GM13976 (cell line): ENCODE results near the gene C4orf50.

Experiments used
- DNase-seq: peaks from one replicate; pipeline ENCODE4 v3.0.0; 2012; ENCODE audit warnings: low spot score
- CTCF ChIP-seq: IDR thresholded peaks from 2 replicates; pipeline ENCODE4 v1.5.1; 2012; ENCODE audit warnings: borderline replicate concordance, mild to moderate bottlenecking; ENCODE audit not compliant: insufficient read depth; ENCODE audit errors: extremely low read depth, missing control alignments, control extremely low read depth
- in situ Hi-C: fragments of 300-500 bp; cut with MboI; formaldehyde crosslinking; loops from one replicate; pipeline ENCODE4 v1.12.0; 2022; ENCODE audit warnings: low sequenced_read_pairs, mixed read lengths, inconsistent platforms; ENCODE audit not compliant: unreplicated experiment

The C4orf50 gene

DNA sequence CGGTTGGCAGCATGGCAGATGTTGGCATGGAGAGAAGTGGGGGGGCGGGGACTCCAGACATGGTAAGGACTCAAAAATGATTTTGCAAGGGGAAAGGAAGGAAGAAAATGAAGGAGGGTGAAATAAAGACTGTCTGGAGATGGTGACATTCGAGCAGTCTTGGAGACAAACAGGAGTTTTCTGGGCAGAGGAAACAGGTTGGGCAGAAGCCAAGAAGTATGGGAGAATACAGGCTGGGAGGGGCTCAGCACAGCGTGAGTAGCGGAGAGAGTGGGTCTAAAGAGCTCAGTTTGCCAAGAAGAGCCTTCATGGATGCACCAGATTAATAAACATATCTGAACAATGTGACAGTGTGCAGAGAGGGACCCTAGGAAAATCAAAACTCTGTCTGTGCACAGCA lies 112.0 kb downstream of the C4orf50 start:
- in situ Hi-C loops = no loop called here
- no peak for DNase-seq
- no peak for TF ChIP-seq CTCF

- in situ Hi-C loops = no loop called here
- no peak for DNase-seq
- no peak for TF ChIP-seq CTCF
These were observed 112.5 kb downstream of the C4orf50 start for GRCh38 chr4:5905714-5906113.

- in situ Hi-C loops = no loop called here
- no peak for DNase-seq
- TF ChIP-seq CTCF = no peak
These were observed 117.4 kb downstream of the C4orf50 start for GRCh38 chr4:5900844-5901243.

DNA sequence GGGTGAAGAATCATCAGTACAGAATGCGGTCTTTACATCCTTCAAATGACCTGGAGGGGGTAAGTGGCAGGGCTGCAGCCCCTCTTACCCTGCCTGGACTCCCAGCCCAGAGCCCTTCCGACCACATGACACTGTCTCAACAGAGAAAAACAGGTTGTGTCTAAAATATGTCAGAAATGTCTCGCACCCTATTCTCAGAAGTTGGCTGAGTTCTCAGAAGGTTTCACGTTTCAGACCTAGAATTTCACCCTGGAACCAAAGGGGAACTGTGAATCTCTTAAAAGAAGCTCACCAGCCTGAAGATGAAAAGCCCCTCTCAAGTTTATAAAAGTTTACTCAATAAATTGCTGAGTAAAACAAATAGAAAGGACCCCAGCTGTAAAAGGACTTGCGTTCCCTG lies 118.3 kb downstream of the C4orf50 start:
- in situ Hi-C loops = no loop called here
- no peak for TF ChIP-seq CTCF
- DNase-seq = no peak

GRCh38 chr4:5899396-5899795 lies 118.8 kb downstream of the C4orf50 start:
- no peak for TF ChIP-seq CTCF
- DNase-seq = no peak
- in situ Hi-C loops = no loop called here

- TF ChIP-seq CTCF = no peak
- DNase-seq = no peak
- in situ Hi-C loops = no loop called here
These were observed 120.6 kb downstream of the C4orf50 start for GRCh38 chr4:5897674-5898073.

- no peak for DNase-seq
- in situ Hi-C loops = no loop called here
- TF ChIP-seq CTCF = no peak
These were observed 122.9 kb downstream of the C4orf50 start for GRCh38 chr4:5895287-5895686.
